HK-2 (cell line): ENCODE data around the gene ZNF106.

ENCODE experiments used
- DNase-seq: peaks from one replicate; pipeline ENCODE4 v3.0.0-alpha.2; 2018; ENCODE audit not compliant: unreplicated experiment

ZNF106 gene

GRCh38 chr15:42405863-42406482 lies 85.0 kb downstream of the ZNF106 start:
- DNase-seq: no peak

- DNase-seq: no peak
Observed at GRCh38 chr15:42404461-42405235, 86.3 kb downstream of the ZNF106 start.

GRCh38 chr15:42403389-42403788 lies 87.6 kb downstream of the ZNF106 start:
- DNase-seq: no peak

DNA sequence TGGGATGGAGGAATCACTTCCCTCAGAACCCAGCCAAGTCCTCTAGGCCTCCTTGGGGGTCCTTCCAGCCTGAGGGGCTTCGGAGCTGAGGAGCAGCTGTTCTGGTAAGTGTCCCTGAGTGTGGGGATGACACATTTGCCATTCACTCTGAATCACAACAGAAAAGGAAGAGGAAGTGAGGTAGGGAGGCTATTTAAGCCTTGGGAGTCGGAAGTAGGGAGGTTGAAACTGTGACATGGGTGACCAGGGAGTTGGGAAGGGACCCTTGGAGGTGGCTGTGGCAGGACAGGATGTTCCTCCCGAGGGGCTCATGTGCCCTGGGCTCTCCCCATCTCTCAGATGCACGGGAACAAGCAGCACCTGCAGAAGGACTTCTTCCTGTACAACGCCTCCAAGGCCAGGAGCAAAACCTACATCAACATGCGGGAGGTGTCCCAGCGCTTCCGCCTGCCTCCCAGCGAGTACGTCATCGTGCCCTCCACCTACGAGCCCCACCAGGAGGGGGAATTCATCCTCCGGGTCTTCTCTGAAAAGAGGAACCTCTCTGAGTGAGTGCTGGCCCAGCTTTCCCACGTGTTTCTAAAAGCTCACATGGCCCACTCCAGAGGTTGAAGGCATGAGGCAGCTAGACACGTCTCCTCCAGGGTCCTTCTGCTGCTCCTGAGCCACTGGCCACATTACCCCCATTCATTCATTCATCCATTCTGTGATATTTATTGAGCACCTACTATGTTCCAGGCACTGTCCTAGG lies 88.3 kb downstream of the ZNF106 start:
- no peak for DNase-seq

DNA sequence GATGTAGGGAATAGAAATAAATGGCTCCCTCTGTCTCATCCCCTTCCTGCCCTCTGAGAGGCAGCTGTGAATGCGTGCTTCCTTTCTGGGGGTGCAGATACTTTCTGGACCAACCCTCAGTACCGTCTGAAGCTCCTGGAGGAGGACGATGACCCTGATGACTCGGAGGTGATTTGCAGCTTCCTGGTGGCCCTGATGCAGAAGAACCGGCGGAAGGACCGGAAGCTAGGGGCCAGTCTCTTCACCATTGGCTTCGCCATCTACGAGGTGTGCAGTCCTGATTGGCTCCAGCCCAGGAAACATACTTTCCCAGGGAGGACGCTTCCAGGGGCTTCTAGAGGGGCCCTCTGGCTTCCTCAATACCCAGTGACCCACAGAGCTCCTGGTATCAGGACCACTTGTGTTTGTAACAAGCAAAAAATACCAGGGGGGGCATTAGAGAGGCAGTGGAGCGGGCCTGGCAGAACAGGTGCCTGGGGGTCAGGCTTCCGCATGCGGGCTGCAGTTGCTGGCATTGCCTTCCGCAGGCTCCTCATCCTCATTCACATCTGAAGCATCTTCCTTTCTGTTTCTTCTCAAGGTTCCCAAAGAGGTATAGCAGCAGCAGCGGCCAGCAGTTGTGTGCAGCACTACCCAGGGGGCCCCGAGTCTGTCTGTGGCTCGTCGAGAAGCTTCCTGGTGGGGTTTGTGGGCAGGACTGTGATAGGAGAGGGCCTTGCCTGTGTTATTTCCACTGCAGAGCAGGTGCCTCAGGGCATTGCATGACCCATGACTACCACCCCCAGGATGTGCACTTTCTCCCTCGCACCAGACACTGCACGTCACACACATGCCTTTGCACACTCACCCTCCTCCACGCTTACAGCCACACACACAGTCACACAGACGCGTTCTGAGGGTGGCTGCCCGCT lies 89.1 kb downstream of the ZNF106 start:
- no peak for DNase-seq

DNA sequence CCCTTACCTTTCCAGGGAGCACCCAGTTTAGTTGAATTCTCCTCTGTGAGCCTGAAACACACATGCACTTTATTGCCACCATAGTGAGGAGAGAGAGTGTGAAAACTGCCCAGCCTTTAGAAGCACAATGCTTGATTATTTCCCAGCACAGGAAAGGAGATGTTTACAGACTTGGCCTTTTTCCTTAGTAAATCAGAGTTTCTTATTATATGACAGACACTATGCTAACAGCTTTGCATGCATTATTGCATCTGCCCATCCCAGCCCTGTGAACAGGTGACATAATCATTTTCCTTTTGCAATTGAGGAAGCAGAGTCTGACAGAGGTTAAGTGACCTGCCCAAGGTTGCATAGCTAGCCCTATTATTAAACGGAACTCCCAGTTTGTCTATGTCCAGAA lies 95.1 kb downstream of the ZNF106 start:
- no peak for DNase-seq

DNA sequence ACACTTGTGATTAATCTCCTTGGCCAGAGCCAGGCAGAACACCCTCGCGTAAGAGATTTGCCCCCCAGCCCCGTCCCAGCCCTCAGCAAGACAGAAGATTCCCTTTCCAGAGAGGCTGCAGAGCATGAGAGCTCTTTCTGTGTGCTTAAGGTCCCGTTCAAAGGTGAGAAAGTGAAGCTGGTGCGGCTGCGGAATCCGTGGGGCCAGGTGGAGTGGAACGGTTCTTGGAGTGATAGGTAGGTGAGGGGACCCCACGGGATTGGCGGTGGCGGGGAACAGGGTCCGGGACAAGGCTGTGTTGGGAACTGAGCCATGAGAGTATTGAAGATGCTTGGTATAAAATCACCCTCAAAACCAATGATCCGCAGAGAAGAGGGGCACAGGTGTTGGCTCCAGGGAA lies 96.8 kb downstream of the ZNF106 start:
- no peak for DNase-seq

DNA sequence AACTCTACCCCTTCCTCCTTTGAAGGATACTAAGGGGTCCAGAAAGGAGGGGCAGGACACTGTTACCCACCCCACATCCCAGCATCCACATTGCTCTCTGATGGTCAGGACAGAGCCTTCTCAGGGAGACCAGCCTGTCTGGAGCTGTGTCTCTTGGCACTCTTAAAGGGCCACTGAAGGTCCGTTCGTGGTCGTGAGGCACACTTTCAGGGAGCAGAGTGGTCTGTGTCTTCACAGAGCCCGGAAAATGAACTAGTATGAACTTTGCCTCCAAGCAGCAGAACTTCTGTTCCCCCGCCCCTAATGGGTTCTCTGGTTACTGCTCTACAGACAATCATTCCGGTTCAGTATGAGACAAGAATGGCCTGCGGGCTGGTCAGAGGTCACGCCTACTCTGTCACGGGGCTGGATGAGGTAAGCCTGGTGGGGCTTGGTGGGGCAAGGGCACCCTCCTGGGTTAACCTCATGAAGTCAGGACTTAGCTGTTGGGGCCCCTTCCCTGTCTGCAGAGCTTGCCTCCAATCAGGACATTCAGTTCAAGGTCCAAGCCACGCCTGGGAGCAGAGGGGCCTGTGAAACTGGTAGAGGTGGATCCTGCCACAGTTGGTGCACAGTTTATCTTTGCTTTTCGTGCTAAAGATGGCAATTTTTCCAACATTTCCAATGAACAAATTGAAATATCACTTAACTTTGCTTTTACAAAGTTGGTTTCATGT lies 98.5 kb downstream of the ZNF106 start:
- DNase-seq: no peak

DNA sequence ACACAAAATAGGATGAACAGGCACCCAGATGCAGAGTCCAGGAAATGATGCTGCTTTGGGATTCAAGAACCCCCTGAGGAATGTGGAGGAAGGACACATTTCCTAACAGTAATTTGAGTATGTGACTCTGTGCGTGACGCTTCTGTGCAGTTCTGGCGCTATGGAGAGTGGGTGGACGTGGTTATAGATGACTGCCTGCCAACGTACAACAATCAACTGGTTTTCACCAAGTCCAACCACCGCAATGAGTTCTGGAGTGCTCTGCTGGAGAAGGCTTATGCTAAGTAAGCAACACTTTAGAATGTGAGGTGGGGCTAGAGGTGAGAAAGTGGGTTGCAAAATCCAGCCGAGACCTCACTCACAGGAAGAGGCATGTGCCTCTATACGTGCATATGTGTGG lies 103.3 kb downstream of the ZNF106 start:
- no peak for DNase-seq

DNA sequence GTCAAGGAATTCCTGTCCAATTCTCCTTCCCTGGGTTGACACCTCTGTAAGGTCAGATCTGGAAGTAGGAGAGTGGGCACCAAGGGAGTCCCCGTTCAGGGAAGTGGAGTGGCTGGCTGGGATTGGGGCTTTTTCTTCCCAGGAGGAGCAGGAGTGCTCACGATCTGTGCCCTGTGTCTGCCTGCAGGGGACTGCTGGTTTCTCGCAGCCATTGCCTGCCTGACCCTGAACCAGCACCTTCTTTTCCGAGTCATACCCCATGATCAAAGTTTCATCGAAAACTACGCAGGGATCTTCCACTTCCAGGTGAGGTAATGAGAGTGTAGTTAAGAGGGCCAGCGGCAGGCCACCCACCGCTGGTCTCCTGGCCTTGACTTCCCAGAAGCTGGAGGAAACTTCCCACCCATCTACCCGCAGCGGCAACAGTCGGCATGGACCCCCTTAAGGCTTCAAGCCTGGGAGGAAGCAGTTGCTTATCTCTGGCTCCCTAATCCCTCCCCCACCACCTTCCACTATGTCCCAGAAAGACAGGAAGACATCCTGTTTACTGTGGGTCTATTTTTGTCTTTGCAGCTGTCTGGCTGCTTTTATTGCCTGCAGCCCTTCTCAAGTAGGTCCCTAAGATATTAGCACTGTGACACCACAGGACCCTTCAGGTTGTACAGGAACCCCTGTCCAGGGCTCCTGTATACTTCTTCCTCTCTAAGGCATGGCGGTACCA lies 104.8 kb downstream of the ZNF106 start:
- no peak for DNase-seq

DNA sequence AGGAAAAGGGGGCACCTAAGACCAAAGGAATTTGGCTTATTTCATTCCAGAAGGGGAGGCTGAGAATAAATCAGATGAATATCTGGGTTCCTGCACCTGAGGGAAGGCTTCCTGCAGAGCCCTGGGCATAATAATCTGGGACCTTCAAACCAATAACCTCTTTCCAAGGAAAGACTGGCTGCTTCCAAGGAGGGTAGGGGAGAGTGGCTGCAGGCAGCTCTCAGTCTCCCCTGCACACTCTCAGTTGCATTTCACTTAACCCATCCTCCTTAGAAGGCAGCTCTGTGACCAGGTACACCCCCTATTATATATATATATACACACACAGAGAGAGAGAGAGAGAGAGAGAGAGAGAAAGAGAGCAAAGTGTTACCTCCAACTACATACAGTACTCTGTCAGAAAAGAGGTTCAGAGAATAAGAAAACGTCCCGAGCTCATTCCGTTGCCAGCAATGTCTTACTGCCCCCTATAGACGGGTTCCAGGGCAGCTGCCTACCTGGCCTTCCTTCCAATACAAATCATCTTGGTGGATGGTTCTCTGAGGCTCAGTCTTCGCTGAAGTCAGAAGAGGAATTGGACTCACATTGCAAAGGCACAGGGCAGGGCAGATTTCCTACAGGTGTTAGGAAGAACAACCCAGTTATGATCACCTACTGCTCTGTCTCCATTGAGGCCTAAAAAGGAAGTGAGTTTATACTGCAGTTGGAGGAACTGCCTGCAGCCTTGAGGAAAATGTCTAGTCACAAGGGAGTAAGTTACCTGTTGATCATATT lies 105.5 kb downstream of the ZNF106 start:
- peak; percentile 14 for DNase-seq

DNA sequence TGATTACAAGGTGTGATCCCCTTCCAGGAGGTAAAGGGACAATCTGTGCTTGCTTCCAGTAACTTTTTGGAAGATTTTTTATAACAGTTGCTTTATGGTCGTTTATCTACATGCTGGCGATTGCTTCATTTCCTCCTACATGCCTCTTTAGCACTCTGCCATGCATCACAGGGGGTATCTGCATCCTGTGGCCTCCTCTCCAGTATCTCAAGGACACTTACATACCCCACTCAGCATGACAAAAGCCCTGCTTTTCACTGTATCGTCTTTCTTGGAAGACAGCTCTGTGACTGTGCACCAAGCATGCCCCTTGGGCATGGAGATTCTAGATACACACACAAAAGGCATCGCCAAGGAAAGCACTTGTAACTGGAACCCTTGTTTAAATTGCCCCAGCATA lies 106.3 kb downstream of the ZNF106 start:
- no peak for DNase-seq

GRCh38 chr15:42378011-42378410 lies 112.9 kb downstream of the ZNF106 start:
- DNase-seq: no peak

- no peak for DNase-seq
Observed at GRCh38 chr15:42375941-42376340, 115.0 kb downstream of the ZNF106 start.

GRCh38 chr15:42375252-42375651 lies 115.7 kb downstream of the ZNF106 start:
- no peak for DNase-seq

DNA sequence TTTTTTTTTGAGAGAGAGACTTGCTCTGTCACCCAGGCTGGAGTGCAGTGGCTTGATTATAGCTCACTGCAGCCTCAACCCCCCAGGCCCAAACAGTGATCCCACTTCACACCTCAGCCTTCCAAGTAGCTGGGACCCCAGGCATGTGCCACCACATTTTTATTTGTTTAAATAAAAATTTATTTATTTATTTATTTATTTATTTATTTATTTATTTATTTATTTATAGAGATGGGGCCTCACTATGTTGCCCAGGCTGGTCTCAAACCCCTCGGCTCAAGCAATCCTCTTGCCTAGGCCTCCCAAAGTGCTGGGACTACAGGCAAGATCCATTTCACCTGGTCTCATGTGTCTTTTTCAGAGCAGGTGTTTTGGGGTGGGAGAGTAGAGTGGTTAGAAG lies 116.1 kb downstream of the ZNF106 start:
- DNase-seq: no peak

DNA sequence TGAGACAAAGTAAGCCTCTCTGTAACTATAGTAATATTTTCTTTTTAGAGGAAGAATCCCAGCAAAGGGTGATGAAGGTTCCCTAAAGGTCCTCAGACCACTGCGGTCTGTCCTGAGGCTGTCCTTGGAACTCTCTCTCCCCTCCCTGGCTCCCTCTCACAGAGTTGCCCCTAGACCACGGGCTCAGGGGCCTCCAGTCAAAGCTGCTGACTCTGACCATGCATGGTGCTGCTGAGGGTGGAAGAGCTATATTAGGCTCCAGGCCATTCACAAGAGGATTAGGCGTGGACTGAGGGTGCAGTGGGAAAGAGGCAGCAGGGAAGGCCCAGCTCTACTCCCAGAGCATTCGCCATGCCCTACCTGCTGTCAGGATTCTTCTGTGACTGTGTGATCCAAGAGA lies 117.0 kb downstream of the ZNF106 start:
- DNase-seq: no peak

DNA sequence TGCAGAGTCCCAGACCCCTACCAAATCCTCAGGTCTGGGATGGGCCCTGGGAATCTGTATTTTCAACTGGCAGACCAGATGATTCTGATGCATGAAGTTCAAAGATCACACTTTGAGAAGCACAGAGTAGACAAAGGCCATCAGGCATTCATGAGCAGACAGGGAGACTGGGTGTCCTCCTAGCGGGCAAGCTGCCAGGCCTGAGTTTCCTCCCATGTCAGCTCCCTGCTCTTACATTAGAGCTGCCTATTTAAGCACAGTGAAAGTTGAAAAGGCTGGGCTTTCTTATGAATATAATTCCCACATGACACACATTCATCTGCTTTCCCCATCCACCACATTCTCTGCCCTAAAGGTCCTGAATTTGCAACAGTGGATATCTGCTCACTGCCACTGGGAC lies 117.7 kb downstream of the ZNF106 start:
- DNase-seq: no peak

- no peak for DNase-seq
Observed at GRCh38 chr15:42371096-42371495, 119.8 kb downstream of the ZNF106 start.

- DNase-seq: no peak
Observed at GRCh38 chr15:42368096-42368495, 122.8 kb downstream of the ZNF106 start.
